HepG2 (cell line): ENCODE data around the gene ENAH. TPM values are rescaled to one million over a fixed set of nuclear protein-coding genes. Genes with fewer than 3 reads are reported as not detected.

Source experiments
- ADNP ChIP-seq: sonication (generic); formaldehyde crosslinking; IDR thresholded peaks from 2 replicates; pipeline ENCODE4 v1.4.0; 2020; ENCODE audit warnings: missing genetic modification reagents
- AGO1 ChIP-seq: fragments of 200-400 bp; formaldehyde crosslinking; IDR thresholded peaks from 2 replicates; pipeline ENCODE4 v1.6.1; 2017; ENCODE audit warnings: mild to moderate bottlenecking, low read depth, low read length, moderate library complexity; ENCODE audit not compliant: poor library complexity, severe bottlenecking
- FOXK1 ChIP-seq: sonication (generic); formaldehyde crosslinking; IDR thresholded peaks from 2 replicates; pipeline ENCODE4 v1.4.0; 2020; ENCODE audit warnings: low read depth, missing genetic modification reagents, borderline replicate concordance
- THYN1 ChIP-seq: sonication (generic); formaldehyde crosslinking; IDR thresholded peaks from 2 replicates; pipeline ENCODE4 v1.8.1; 2023; ENCODE audit warnings: low read depth, mild to moderate bottlenecking, moderate library complexity, missing genetic modification reagents, borderline replicate concordance
- ZNF546 ChIP-seq: sonication (generic); formaldehyde crosslinking; conservative IDR thresholded peaks from 2 replicates; pipeline ENCODE4 v1.8.1; 2023; ENCODE audit warnings: mild to moderate bottlenecking, missing genetic modification reagents
- ZNF550 ChIP-seq: sonication (generic); formaldehyde crosslinking; IDR thresholded peaks from 2 replicates; pipeline ENCODE4 v1.4.0; 2020; ENCODE audit warnings: mild to moderate bottlenecking, missing genetic modification reagents, borderline replicate concordance
- ZNF709 ChIP-seq: sonication (generic); formaldehyde crosslinking; IDR thresholded peaks from 2 replicates; pipeline ENCODE4 v1.5.0; 2020; ENCODE audit warnings: mild to moderate bottlenecking, missing genetic modification reagents
- ZSCAN9 ChIP-seq: IDR thresholded peaks from 2 replicates; pipeline ENCODE4 v1.6.1; 2016; ENCODE audit warnings: borderline replicate concordance
- polyA plus RNA-seq, 8 experiments: library from polyadenylated mRNA; depleted of rRNA in 3 of 8; stranded (reverse) in 7 of 8; unstranded in 1 of 8; fragments of >200 nt; fragmentation: Illumina TruSeq in 4 of 8; extraction: Trizol in 4 of 8; gene quantifications; 2 replicates each; pipeline versions ENCODE4 v1.2.1 to v1.2.3, GENCODE V29; 2011 to 2016; ENCODE audit warnings: low read depth in 4 of 8, missing spikeins in 1 of 8, mixed read lengths in 1 of 8; ENCODE audit not compliant: insufficient read depth in 1 of 8
- total RNA-seq, 5 experiments: library from RNA; depleted of rRNA; stranded (reverse); fragments of >200 nt; fragmentation: Illumina TruSeq; extraction: Trizol; gene quantifications; 2 replicates each; pipeline ENCODE4 v1.2.3, GENCODE V29; 2016; ENCODE audit warnings: low read depth in 1 of 5
- TF ChIP-seq, protein P1 (sequence below): conservative IDR thresholded peaks from 2 replicates; pipeline ENCODE4 v1.6.1; 2018; ENCODE audit warnings: missing genetic modification reagents
- TF ChIP-seq, protein P2 (sequence below): sonication (generic); formaldehyde crosslinking; IDR thresholded peaks from 2 replicates; pipeline ENCODE4 v1.4.0; 2020; ENCODE audit warnings: missing genetic modification reagents, mild to moderate bottlenecking, borderline replicate concordance
- TF ChIP-seq, protein P3 (sequence below): sonication (generic); formaldehyde crosslinking; IDR thresholded peaks from one replicate; pipeline ENCODE4 v1.5.1; 2020; ENCODE audit warnings: mild to moderate bottlenecking, missing genetic modification reagents; ENCODE audit errors: not compliant biosample characterization
- TF ChIP-seq, protein P4 (sequence below): sonication (generic); formaldehyde crosslinking; IDR thresholded peaks from 2 replicates; pipeline ENCODE4 v1.9.0; 2021; ENCODE audit warnings: missing genetic modification reagents, mild to moderate bottlenecking, borderline replicate concordance

The ENAH gene
- total and polyA plus RNA-seq, 2 of the 13 experiments (the other 11 are each of a cell fraction or from before 2014, with no cell fraction given): 22.1 to 58.3 TPM

DNA sequence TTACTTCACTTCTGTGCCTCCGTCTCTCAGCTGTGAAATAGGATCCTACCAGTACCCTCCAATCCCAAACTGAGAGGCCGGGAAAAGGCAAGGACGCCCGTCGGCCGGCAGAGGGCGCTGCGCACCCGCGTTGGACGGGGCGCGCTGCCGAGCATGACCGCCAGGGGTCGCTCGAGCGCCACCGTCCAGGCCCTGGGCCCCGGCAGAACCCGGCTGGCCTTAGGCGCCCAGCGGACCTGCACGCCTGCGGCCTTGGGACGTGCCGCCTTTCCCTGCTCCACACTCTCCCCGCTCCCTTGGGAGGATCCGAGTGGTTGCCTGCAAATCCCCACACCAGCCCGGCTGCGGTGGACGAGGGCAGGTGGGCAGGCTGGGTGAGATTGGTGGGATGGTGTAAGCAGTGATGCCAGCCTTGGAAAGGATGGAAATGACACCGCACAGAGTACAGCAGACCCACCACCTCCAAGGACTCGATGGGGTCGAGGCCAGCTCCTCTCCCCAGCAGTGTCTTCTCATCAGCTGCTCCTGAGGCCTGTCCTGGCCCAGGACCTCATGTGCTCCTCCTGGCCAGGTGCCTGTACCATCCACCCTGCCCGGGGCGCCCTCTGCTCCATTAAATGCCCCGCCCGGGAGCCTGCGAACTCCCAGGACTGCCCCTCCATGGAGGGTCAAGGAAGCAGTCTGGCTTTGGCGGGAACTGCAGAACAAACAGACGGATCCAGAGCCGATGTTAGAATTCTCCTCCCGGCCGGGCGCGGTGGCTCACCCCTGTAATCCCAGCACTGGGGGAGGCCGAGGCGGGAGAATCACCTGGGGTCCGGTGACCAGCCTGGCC, 177.7 kb downstream of the ENAH start (continued):
- TF ChIP-seq, protein P1, sequence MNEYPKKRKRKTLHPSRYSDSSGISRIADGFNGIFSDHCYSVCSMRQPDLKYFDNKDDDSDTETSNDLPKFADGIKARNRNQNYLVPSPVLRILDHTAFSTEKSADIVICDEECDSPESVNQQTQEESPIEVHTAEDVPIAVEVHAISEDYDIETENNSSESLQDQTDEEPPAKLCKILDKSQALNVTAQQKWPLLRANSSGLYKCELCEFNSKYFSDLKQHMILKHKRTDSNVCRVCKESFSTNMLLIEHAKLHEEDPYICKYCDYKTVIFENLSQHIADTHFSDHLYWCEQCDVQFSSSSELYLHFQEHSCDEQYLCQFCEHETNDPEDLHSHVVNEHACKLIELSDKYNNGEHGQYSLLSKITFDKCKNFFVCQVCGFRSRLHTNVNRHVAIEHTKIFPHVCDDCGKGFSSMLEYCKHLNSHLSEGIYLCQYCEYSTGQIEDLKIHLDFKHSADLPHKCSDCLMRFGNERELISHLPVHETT (CRISPR knock-in tag): peak; percentile 69; the same call in 1 of the 2 replicates
- TF ChIP-seq ZNF546 (peak; percentile 66; the same call in 1 of the 2 replicates), AGO1 (peak; percentile 52), ZNF709 (CRISPR knock-in tag) (no peak), THYN1 (CRISPR knock-in tag) (no peak), ZSCAN9 (CRISPR knock-in tag) (peak; percentile 66; the same call in 1 of the 2 replicates), FOXK1 (CRISPR knock-in tag) (peak; percentile 66; the same call in 1 of the 2 replicates), ADNP (CRISPR knock-in tag) (no peak), ZNF550 (no peak)
- TF ChIP-seq, protein P2, sequence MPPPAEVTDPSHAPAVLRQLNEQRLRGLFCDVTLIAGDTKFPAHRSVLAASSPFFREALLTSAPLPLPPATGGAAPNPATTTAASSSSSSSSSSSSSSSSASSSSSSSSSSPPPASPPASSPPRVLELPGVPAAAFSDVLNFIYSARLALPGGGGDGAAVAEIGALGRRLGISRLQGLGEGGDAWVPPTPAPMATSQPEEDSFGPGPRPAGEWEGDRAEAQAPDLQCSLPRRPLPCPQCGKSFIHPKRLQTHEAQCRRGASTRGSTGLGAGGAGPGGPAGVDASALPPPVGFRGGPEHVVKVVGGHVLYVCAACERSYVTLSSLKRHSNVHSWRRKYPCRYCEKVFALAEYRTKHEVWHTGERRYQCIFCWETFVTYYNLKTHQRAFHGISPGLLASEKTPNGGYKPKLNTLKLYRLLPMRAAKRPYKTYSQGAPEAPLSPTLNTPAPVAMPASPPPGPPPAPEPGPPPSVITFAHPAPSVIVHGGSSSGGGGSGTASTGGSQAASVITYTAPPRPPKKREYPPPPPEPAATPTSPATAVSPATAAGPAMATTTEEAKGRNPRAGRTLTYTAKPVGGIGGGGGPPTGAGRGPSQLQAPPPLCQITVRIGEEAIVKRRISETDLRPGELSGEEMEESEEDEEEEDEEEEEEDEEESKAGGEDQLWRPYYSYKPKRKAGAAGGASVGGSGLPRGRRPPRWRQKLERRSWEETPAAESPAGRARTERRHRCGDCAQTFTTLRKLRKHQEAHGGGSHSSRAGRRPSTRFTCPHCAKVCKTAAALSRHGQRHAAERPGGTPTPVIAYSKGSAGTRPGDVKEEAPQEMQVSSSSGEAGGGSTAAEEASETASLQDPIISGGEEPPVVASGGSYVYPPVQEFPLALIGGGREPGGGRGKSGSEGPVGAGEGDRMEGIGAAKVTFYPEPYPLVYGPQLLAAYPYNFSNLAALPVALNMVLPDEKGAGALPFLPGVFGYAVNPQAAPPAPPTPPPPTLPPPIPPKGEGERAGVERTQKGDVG (CRISPR knock-in tag): no peak
- TF ChIP-seq, protein P3, sequence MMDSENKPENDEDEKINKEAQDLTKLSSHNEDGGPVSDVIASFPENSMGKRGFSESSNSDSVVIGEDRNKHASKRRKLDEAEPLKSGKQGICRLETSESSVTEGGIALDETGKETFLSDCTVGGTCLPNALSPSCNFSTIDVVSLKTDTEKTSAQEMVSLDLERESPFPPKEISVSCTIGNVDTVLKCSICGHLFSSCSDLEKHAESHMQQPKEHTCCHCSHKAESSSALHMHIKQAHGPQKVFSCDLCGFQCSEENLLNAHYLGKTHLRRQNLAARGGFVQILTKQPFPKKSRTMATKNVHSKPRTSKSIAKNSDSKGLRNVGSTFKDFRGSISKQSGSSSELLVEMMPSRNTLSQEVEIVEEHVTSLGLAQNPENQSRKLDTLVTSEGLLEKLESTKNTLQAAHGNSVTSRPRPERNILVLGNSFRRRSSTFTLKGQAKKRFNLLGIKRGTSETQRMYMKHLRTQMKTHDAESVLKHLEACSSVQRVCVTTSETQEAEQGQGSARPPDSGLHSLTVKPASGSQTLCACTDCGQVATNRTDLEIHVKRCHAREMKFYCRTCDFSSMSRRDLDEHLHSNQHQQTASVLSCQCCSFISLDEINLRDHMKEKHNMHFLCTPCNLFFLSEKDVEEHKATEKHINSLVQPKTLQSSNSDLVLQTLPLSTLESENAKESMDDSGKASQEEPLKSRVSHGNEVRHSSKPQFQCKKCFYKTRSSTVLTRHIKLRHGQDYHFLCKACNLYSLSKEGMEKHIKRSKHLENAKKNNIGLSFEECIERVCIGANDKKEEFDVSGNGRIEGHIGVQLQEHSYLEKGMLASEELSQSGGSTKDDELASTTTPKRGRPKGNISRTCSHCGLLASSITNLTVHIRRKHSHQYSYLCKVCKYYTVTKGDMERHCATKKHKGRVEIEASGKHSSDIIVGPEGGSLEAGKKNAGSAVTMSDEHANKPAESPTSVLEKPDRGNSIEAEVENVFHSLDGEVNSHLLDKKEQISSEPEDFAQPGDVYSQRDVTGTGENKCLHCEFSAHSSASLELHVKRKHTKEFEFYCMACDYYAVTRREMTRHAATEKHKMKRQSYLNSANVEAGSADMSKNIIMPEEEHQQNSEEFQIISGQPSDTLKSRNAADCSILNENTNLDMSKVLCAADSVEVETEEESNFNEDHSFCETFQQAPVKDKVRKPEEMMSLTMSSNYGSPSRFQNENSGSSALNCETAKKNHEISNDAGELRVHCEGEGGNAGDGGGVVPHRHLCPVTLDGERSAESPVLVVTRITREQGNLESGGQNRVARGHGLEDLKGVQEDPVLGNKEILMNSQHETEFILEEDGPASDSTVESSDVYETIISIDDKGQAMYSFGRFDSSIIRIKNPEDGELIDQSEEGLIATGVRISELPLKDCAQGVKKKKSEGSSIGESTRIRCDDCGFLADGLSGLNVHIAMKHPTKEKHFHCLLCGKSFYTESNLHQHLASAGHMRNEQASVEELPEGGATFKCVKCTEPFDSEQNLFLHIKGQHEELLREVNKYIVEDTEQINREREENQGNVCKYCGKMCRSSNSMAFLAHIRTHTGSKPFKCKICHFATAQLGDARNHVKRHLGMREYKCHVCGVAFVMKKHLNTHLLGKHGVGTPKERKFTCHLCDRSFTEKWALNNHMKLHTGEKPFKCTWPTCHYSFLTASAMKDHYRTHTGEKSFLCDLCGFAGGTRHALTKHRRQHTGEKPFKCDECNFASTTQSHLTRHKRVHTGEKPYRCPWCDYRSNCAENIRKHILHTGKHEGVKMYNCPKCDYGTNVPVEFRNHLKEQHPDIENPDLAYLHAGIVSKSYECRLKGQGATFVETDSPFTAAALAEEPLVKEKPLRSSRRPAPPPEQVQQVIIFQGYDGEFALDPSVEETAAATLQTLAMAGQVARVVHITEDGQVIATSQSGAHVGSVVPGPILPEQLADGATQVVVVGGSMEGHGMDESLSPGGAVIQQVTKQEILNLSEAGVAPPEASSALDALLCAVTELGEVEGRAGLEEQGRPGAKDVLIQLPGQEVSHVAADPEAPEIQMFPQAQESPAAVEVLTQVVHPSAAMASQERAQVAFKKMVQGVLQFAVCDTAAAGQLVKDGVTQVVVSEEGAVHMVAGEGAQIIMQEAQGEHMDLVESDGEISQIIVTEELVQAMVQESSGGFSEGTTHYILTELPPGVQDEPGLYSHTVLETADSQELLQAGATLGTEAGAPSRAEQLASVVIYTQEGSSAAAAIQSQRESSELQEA: no peak
- TF ChIP-seq, protein P4, sequence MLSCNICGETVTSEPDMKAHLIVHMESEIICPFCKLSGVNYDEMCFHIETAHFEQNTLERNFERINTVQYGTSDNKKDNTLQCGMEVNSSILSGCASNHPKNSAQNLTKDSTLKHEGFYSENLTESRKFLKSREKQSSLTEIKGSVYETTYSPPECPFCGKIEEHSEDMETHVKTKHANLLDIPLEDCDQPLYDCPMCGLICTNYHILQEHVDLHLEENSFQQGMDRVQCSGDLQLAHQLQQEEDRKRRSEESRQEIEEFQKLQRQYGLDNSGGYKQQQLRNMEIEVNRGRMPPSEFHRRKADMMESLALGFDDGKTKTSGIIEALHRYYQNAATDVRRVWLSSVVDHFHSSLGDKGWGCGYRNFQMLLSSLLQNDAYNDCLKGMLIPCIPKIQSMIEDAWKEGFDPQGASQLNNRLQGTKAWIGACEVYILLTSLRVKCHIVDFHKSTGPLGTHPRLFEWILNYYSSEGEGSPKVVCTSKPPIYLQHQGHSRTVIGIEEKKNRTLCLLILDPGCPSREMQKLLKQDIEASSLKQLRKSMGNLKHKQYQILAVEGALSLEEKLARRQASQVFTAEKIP: no peak
